D721Med (cell line): ENCODE data around the gene MT1H.
"Not testable (repeated sequence)": the region's sequence is repeated elsewhere in the genome, so short reads cannot be mapped to it uniquely, and the experiment has no call there.

Experiments used
- DNase-seq: peaks from one replicate; pipeline ENCODE4 v3.0.0; 2011; ENCODE audit warnings: low spot score; ENCODE audit not compliant: insufficient read length
- FAIRE-seq: peaks from 2 replicates; lab custom pipeline; 2011; peaks lifted over from hg19 to GRCh38; lab: Jason Lieb, UNC
- TF ChIP-seq, protein P1 (sequence below): IDR thresholded peaks from 2 replicates; pipeline ENCODE4 v1.5.1; 2012; ENCODE audit warnings: mild to moderate bottlenecking, control low read depth; ENCODE audit not compliant: insufficient read depth; ENCODE audit errors: missing control alignments

Gene MT1H

DNA sequence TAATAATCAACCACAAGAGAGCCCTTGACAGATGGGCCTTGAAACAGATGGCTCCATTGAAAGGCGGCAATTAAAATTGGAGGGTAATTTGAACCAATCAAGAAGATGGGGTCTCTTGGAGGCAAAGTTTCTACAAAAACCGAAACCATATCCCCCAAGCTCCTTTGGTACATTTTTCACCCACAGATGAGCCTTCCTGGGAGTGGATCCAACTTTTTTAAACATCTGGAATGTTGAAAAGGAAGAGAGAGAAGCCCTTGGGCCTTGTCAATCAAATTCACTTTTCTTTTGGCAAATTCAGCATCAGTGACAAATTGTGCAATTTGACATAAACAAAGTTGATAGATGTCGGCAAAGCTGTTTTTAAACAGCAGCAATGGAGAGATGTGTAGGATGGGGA, 47.1 kb downstream of the MT1H start:
- FAIRE-seq: no peak
- TF ChIP-seq, protein P1, sequence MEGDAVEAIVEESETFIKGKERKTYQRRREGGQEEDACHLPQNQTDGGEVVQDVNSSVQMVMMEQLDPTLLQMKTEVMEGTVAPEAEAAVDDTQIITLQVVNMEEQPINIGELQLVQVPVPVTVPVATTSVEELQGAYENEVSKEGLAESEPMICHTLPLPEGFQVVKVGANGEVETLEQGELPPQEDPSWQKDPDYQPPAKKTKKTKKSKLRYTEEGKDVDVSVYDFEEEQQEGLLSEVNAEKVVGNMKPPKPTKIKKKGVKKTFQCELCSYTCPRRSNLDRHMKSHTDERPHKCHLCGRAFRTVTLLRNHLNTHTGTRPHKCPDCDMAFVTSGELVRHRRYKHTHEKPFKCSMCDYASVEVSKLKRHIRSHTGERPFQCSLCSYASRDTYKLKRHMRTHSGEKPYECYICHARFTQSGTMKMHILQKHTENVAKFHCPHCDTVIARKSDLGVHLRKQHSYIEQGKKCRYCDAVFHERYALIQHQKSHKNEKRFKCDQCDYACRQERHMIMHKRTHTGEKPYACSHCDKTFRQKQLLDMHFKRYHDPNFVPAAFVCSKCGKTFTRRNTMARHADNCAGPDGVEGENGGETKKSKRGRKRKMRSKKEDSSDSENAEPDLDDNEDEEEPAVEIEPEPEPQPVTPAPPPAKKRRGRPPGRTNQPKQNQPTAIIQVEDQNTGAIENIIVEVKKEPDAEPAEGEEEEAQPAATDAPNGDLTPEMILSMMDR: no peak
- no peak for DNase-seq

DNA sequence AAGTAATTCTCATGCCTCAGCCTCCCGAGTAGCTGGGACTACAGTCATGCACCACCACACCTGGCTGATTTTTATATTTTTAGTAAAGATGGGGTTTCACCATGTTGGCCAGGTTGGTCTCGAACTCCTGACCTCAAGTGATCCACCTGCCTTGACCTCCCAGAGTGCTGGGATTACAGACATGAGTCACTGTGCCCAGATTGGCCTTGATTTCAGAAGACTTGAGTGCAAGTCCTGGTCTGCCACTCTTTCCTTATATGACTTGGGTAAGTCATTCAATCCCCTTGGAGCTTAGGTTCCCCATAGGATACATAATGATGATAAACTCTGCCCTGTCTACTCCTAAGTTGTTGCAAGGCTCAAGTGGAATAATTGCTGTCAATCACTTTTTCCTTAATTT, 47.9 kb downstream of the MT1H start:
- not testable (repeated sequence) for DNase-seq, FAIRE-seq
